Esophagus muscularis mucosa (tissue), 3 donors: ENCODE data around the gene CYSLTR2.

Experiments used
- POLR2A ChIP-seq: fragments of 450-650 bp; IDR thresholded peaks from one replicate; pipeline ENCODE4 v1.6.1; 2017; ENCODE audit warnings: antibody characterized with exemption, moderate library complexity, mild to moderate bottlenecking, low read depth
- TF ChIP-seq, protein P1 (sequence below), 3 experiments: fragments of 200-600 bp in 2 of 3; fragments of 450-650 bp in 1 of 3; sonication (generic) in 2 of 3; IDR thresholded peaks; one replicate each; pipeline ENCODE4 v1.5.1; 2017 to 2019; ENCODE audit warnings: antibody characterized with exemption in 3 of 3, mild to moderate bottlenecking in 2 of 3, moderate library complexity in 1 of 3

DNA sequence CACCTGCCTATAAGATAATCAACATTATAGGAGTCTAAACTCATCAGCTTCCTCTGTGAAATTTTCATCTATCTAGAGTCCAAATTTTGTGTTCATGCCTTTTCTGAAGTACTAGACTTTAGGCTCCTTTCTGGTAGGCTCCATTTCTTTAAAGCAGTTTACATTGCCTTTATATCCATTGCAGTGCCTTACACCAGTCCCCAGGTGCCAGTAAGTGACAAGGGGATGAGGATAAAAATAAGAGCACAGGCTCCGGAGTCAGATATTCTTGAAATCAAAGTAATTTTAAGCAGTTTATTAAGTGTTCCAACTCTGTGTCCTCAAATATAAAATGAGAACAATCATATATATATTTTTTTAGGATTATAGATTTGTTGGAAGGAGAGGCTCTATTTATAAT lies 10.6 kb upstream of the CYSLTR2 start:
- TF ChIP-seq, protein P1, sequence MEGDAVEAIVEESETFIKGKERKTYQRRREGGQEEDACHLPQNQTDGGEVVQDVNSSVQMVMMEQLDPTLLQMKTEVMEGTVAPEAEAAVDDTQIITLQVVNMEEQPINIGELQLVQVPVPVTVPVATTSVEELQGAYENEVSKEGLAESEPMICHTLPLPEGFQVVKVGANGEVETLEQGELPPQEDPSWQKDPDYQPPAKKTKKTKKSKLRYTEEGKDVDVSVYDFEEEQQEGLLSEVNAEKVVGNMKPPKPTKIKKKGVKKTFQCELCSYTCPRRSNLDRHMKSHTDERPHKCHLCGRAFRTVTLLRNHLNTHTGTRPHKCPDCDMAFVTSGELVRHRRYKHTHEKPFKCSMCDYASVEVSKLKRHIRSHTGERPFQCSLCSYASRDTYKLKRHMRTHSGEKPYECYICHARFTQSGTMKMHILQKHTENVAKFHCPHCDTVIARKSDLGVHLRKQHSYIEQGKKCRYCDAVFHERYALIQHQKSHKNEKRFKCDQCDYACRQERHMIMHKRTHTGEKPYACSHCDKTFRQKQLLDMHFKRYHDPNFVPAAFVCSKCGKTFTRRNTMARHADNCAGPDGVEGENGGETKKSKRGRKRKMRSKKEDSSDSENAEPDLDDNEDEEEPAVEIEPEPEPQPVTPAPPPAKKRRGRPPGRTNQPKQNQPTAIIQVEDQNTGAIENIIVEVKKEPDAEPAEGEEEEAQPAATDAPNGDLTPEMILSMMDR (IDR thresholded peaks at IDR 0.05): no peak
- no peak for TF ChIP-seq POLR2A
